GM12878 (cell line): ENCODE measurements around the gene NACC1. TPM values are rescaled to one million over a fixed set of nuclear protein-coding genes. Genes with fewer than 3 reads are reported as not detected.
A peak's percentile ranks its signal among the peaks of the same experiment; 100 is the strongest.
"Not testable (repeated sequence)": the region's sequence is repeated elsewhere in the genome, so short reads cannot be mapped to it uniquely, and the experiment has no call there.

ENCODE experiments used
- ATAC-seq: fragments of 200-7000 bp; cut with Tn5 transposase; 3 replicates; pipeline ENCODE4 v1.9.1; 2020; ENCODE audit warnings: mild to moderate bottlenecking, moderate library complexity
- BruUV-seq: library from RNA; stranded (reverse); fragments of 400-500 nt; replicated peaks from 2 replicates; lab custom pipeline; 2021; lab: Mats Ljungman, UMichigan
- CTCF ChIA-PET: fragments of 300-600 bp; sonication (Branson Sonifier 250); formaldehyde crosslinking; extraction: SDS; loops from one replicate; lab custom pipeline; 2021; ENCODE audit warnings: inconsistent platforms; lab: Yijun Ruan, JAX
- POLR2A ChIA-PET: fragments of 350-600 bp; formaldehyde crosslinking; extraction: SDS; loops from one replicate; lab custom pipeline; 2021; ENCODE audit warnings: inconsistent platforms; lab: Charles Lee
- RAD21 ChIA-PET: fragments of 300-600 bp; sonication (Branson Sonifier 250); formaldehyde crosslinking; loops from one replicate; lab custom pipeline; 2023; ENCODE audit warnings: antibody characterized with exemption; ENCODE audit not compliant: unreplicated experiment; lab: Charles Lee
- SMC1A ChIA-PET: fragments of 300-600 bp; sonication (Branson Sonifier 250); formaldehyde crosslinking; loops from one replicate; lab custom pipeline; 2023; ENCODE audit not compliant: unreplicated experiment, uncharacterized antibody; lab: Charles Lee
- DNase-seq: peaks from one replicate; pipeline ENCODE4 v3.0.0-alpha.2; 2011; ENCODE audit warnings: low read depth, low spot score
- FAIRE-seq: peaks from 3 replicates; lab custom pipeline; 2011; peaks lifted over from hg19 to GRCh38; lab: Jason Lieb, UNC
- H2AFZ ChIP-seq: 2 replicates; pipeline ENCODE4 v1.6.0; 2011; ENCODE audit warnings: low read depth, low read length, control low read depth; ENCODE audit not compliant: control insufficient read depth
- H3K27ac ChIP-seq: 2 replicates; pipeline ENCODE4 v1.5.1; 2011; ENCODE audit warnings: control low read depth; ENCODE audit not compliant: control insufficient read depth, insufficient read depth
- H3K27me3 ChIP-seq, 2 experiments: replicated peaks in 1 of 2; 2 replicates each; pipeline versions ENCODE4 v1.6.0 to v1.6.1; 2011; ENCODE audit warnings: low read length in 1 of 2; ENCODE audit not compliant: control insufficient read depth in 2 of 2, insufficient read depth in 2 of 2
- H3K36me3 ChIP-seq, 2 experiments: 2 replicates each; pipeline ENCODE4 v1.5.1; 2011; ENCODE audit warnings: low read length in 1 of 2; ENCODE audit not compliant: control insufficient read depth in 2 of 2, insufficient read depth in 2 of 2
- H3K4me1 ChIP-seq: 2 replicates; pipeline ENCODE4 v1.6.1; 2011; ENCODE audit warnings: mild to moderate bottlenecking, low read length, moderate library complexity, mixed read lengths; ENCODE audit not compliant: control insufficient read depth, insufficient read depth
- H3K4me2 ChIP-seq: 2 replicates; pipeline ENCODE4 v1.6.0; 2011; ENCODE audit warnings: control low read depth; ENCODE audit not compliant: control insufficient read depth, insufficient read depth
- H3K4me3 ChIP-seq: fragments of 200-600 bp; sonication (generic); 2 replicates; pipeline ENCODE4 v1.5.1; 2016
- H3K79me2 ChIP-seq: 2 replicates; pipeline ENCODE4 v1.6.0; 2011; ENCODE audit warnings: low read length; ENCODE audit not compliant: control insufficient read depth, insufficient read depth
- H3K9ac ChIP-seq: 2 replicates; pipeline ENCODE4 v1.8.0; 2011; ENCODE audit warnings: low read length, control low read depth, mixed read lengths; ENCODE audit not compliant: control insufficient read depth, insufficient read depth
- H3K9me3 ChIP-seq: replicated peaks from 3 replicates; pipeline ENCODE4 v1.5.1; 2011; ENCODE audit warnings: mild to moderate bottlenecking, low read length; ENCODE audit not compliant: control insufficient read depth, insufficient read depth
- H4K20me1 ChIP-seq: 2 replicates; pipeline ENCODE4 v1.6.0; 2011; ENCODE audit not compliant: control insufficient read depth, insufficient read depth
- EGR1 ChIP-seq, 2 experiments: IDR thresholded peaks; 1 replicate in 1 of 2; 2 replicates in 1 of 2; pipeline ENCODE4 v1.6.1; 2011 to 2012; ENCODE audit warnings: low read depth in 2 of 2, low read length in 2 of 2, borderline replicate concordance in 1 of 2, mild to moderate bottlenecking in 1 of 2, moderate library complexity in 1 of 2
- MLLT1 ChIP-seq: fragments of 450-650 bp; IDR thresholded peaks from 2 replicates; pipeline ENCODE4 v1.6.1; 2016; ENCODE audit warnings: mild to moderate bottlenecking
- WGBS: methylation state at CpG from one replicate; pipeline ENCODE4 v1.1.6; 2016; ENCODE audit warnings: low lambda C conversion rate; ENCODE audit not compliant: insufficient replicate concordance, insufficient coverage; ENCODE audit errors: missing lambda C conversion rate; 5-methylcytosine and 5-hydroxymethylcytosine counted together
- in situ Hi-C: fragments of 300-500 bp; cut with MboI; formaldehyde crosslinking; loops from 9 replicates; pipeline ENCODE4 v1.14.3; 2018; ENCODE audit warnings: mixed read lengths
- intact Hi-C: fragments of 100-400 bp; cut with micrococcal nuclease; formaldehyde crosslinking; loops from one replicate; pipeline ENCODE4 v1.14.2; 2022; ENCODE audit not compliant: unreplicated experiment
- polyA plus RNA-seq, 11 experiments: library from polyadenylated mRNA; depleted of rRNA in 4 of 11; unstranded in 6 of 11; stranded (reverse) in 5 of 11; fragments of >200 nt; fragmentation: Nextera tagmentation in 4 of 11; fragmentation: Illumina TruSeq in 1 of 11; extraction: Ambion mirVana in 4 of 11; extraction: Trizol in 1 of 11; gene quantifications; 1 replicate in 1 of 11; 2 replicates in 10 of 11; pipeline versions ENCODE4 v1.2.1 to v1.2.3, GENCODE V29; 2011 to 2016; ENCODE audit warnings: inconsistent platforms in 2 of 11, missing spikeins in 2 of 11, low read depth in 1 of 11
- total RNA-seq, 4 experiments: library from RNA; depleted of rRNA in 3 of 4; stranded (reverse); fragments of >200 nt in 3 of 4; fragmentation: Illumina TruSeq in 1 of 4; extraction: Trizol in 1 of 4; gene quantifications; 2 replicates each; pipeline versions ENCODE4 v1.2.1 to v1.2.3, GENCODE V29; 2013 to 2021

NACC1 gene
- total and polyA plus RNA-seq, 10 of the 15 experiments (the other 5 are each of a cell fraction or from before 2014, with no cell fraction given), result 0.18 to 120 (median 19.2) TPM

GRCh38 chr19:13146763-13147563, 28.9 kb downstream of the NACC1 start (continued):
- TF ChIP-seq EGR1 (IDR thresholded peaks at IDR 0.05; ENCODE audit: borderline replicate concordance in 1 of 2, low read depth in 2 of 2, low read length in 2 of 2), result no peak

GRCh38 chr19:13149173-13149627, 31.1 kb downstream of the NACC1 start:
- DNase-seq, in situ Hi-C loops, FAIRE-seq, H3K27me3 ChIP-seq, H4K20me1 ChIP-seq, intact Hi-C loops, H3K4me1 ChIP-seq, BruUV-seq, H3K36me3 ChIP-seq, ATAC-seq, H3K27ac ChIP-seq, H3K9me3 ChIP-seq: not testable (repeated sequence)
- peak; percentile 63; the same call in 1 of the 2 replicates for TF ChIP-seq MLLT1
- 72% methylated on average over 17 of the region's 17 CpGs for WGBS
- peak overlapping the region; percentile 97 for H3K4me3 ChIP-seq
- H3K9ac ChIP-seq, result peak overlapping the region; percentile 97
- peak overlapping the region; percentile 92 for H2AFZ ChIP-seq
- peaks cover 40% of the 10 kb centered on the region for H3K79me2 ChIP-seq
- ChIA-PET RAD21 (interaction anchor here (1.1 to 1.8 kb wide), 2 partner anchors 29 to 31 kb away, joined by 3 to 10 read pairs; partner anchors contain the start of gene NACC1), SMC1A (interaction anchor here (1.4 kb wide), 1 partner anchor 31 kb away, joined by 3 read pairs; the partner anchor contains the start of gene NACC1), CTCF (interaction anchor here (0.6 to 2.1 kb wide), 4 partner anchors 17 to 46 kb away, joined by 3 to 8 read pairs (median 5); no protein-coding TSS in a partner anchor), POLR2A (interaction anchor here (0.5 to 1.4 kb wide), 4 partner anchors 30 to 843 kb away, joined by 3 to 4 read pairs (median 4); partner anchors contain the start of gene NACC1)
- peak overlapping the region; percentile 92 for H3K4me2 ChIP-seq
